NCI-H187 treated with DMSO at 0.1 percent for 48 hours (cell line): Measurements from ENCODE around the gene PSENEN.
"Not testable (repeated sequence)": the region's sequence is repeated elsewhere in the genome, so short reads cannot be mapped to it uniquely, and the experiment has no call there.

Experiments
- DNase-seq: peaks from one replicate; lab custom pipeline; 2025; lab: John Stamatoyannopoulos, UW

PSENEN gene

DNA sequence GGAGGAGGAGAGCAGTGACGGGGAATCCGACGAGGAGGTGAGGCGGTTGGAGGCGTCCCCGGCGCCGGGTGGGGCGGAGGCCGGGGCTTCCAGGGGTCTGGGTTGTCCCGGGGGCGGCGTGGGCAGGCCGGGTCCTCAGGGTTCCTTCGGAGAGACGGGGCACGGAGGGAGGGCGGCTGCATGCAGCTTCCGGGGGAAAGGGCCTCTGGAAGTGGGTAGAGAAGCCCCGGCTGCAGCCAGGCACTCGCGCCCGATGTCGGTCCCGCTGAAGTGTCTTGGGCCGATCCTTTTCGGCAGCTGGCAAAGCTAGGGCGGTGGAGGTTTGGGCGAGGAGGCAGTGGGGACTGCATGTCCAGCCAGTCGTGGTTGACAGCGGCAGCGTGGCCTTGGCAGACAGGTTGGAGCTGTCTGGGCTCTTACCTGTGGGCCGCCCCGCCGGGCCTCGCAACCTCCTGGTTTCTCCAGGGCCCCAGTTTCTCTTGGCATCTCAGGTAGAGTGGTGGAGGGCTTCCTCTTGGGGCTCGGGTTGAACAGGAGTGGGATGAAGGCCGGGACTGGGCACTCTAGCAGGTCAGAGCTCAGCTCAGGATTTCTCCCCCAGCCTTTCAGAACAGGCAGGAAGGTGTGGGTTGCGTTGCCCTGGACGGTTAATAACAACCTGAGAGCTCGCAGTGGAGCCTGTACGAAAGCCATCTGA, 27.0 kb upstream of the PSENEN start:
- DNase-seq, result no peak

DNA sequence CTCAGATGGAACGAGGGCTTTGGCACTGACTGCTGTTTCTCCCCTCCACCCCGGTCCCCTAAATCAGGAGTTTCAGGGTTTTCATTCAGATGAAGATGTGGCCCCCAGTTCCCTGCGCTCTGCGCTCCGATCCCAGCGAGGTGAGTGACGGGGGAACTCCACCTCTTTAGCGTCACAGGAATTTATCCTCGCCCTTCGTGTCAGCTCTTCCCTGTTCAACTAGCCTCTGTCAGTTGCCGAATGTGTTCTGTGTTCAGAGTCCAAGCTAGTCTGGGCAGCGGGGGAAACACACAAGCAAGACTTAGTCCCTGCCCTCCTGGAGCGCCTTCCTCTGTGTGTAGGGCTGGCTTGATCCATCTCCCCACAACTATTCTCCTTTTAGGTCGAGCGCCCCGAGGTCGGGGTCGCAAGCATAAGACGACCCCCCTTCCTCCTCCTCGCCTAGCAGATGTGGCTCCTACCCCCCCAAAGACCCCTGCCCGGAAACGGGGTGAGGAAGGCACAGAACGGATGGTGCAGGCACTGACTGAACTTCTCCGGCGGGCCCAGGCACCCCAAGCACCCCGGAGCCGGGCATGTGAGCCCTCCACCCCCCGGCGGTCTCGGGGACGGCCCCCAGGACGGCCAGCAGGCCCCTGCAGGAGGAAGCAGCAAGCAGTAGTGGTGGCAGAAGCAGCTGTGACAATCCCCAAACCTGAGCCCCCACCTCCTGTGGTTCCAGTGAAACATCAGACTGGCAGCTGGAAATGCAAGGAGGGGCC, 25.9 kb upstream of the PSENEN start:
- DNase-seq, result no peak

DNA sequence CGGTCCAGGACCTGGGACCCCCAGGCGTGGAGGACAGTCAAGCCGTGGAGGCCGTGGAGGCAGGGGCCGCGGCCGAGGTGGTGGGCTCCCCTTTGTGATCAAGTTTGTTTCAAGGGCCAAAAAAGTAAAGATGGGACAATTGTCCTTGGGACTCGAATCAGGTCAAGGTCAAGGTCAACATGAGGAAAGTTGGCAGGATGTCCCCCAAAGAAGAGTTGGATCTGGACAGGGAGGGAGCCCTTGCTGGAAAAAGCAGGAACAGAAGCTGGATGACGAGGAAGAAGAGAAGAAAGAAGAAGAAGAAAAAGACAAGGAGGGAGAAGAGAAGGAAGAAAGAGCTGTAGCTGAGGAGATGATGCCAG, 25.3 kb upstream of the PSENEN start:
- no peak for DNase-seq

DNA sequence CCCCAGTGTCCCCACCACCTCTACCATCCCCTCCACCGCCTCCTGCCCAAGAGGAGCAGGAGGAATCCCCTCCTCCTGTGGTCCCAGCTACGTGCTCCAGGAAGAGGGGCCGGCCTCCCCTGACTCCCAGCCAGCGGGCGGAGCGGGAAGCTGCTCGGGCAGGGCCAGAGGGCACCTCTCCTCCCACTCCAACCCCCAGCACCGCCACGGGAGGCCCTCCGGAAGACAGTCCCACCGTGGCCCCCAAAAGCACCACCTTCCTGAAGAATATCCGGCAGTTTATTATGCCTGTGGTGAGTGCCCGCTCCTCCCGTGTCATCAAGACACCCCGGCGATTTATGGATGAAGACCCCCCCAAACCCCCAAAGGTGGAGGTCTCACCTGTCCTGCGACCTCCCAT, 24.8 kb upstream of the PSENEN start:
- DNase-seq, result no peak

DNA sequence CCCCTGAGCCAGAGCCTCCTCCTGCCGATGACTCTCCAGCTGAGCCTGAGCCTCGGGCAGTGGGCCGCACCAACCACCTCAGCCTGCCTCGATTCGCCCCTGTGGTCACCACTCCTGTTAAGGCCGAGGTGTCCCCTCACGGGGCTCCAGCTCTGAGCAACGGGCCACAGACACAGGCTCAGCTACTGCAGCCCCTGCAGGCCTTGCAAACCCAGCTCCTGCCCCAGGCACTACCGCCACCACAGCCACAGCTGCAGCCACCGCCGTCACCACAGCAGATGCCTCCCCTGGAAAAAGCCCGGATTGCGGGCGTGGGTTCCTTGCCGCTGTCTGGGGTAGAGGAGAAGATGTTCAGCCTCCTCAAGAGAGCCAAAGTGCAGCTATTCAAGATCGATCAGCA, 24.1 kb upstream of the PSENEN start:
- no peak for DNase-seq

DNA sequence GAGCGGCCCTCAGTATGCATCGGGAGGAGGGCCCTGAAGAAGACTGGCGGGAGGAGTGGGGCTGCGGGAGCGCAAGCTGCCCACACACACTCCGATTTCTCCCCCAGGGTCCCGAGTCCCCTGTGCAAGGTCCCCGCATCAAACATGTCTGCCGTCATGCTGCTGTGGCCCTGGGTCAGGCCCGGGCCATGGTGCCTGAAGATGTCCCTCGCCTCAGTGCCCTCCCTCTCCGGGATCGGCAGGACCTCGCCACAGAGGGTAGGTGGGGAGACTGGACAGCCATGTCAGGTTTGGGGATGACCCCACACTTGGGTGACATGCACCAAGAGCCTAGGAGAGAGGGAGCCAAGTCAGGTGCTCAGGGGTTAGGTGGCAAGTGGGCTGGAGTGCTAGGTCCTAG, 23.0 kb upstream of the PSENEN start:
- DNase-seq, result no peak

DNA sequence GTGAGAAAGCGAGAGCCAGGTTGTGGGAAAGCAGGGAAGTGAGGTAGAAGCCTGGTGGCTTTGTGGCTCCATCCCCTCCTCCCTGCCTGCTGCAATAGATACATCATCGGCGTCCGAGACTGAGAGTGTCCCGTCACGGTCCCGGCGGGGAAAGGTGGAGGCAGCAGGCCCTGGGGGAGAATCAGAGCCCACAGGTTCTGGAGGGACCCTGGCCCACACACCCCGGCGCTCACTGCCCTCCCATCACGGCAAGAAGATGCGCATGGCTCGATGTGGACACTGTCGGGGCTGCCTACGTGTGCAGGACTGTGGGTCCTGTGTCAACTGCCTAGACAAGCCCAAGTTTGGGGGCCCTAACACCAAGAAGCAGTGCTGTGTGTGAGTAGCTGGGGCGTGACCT, 22.6 kb upstream of the PSENEN start:
- no peak for DNase-seq

DNA sequence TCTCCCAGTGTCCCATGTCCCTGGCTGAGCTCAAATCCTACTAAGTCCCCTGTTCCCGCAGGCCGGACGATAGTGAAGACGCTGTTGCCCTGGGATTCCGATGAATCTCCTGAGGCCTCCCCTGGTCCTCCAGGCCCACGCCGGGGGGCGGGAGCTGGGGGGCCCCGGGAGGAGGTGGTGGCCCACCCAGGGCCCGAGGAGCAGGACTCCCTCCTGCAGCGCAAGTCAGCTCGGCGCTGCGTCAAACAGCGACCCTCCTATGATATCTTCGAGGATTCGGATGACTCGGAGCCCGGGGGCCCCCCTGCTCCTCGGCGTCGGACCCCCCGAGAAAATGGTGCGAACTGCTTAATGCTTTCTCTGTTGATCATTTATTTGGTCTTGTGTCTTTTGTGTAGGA, 21.8 kb upstream of the PSENEN start:
- DNase-seq, result no peak

DNA sequence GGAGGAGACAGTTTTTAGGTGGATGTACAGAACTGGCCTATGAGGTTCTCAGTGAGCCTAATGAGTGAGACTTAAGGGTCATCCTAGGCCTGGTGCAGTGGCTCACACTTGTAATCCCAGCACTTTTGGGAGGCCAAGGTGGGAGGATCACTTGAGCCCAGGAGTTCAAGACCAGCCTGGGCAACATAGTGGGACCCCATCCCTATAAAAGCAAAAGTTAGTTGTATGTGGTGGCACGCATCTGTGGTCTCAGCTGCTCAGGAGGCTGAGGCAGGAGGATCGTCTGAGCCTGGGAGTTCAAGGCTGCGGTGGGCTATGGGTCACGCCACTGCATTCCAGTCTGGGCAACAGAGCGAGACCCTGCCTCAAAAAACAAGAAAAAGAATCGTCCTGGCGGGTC, 21.3 kb upstream of the PSENEN start:
- not testable (repeated sequence) for DNase-seq

DNA sequence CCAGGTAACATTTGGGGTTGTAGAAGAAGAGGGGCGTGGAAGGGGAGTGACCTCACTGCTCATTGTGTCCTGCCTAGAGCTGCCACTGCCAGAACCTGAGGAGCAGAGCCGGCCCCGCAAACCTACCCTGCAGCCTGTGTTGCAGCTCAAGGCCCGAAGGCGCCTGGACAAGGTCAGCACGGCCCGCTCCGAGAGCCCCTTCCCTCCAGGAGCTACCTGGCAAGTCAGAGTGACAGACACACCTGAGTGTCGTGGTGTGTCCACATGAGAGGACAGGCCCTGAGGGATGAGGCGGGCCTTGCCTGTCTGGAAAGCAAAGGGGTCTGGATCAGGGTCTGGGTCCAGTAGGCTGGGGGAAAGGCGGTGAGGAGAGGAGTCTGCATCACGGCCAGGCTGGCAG, 20.9 kb upstream of the PSENEN start:
- no peak for DNase-seq

DNA sequence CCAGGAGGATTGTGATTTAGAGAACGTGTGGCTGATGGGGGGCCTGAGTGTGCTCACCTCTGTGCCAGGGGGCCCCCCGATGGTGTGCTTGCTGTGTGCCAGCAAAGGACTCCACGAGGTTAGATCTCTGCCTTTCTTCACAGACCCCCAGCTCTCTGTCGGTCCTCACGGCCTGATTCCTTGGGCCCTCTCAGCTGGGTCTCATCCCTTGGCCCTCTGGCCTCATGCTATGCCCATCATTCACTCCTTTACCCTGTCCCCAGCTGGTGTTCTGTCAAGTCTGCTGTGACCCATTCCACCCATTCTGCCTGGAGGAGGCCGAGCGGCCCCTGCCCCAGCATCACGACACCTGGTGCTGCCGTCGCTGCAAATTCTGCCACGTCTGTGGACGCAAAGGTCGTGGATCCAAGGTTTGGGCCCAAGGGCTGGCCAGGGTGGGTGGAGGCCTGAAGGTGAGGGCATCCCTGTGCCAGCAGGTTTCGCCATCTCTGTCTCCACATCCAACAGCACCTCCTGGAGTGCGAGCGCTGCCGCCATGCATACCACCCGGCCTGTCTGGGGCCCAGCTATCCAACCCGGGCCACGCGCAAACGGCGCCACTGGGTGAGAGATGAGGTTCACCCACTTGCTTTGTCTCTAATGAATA, 20.1 kb upstream of the PSENEN start:
- DNase-seq, result no peak

DNA sequence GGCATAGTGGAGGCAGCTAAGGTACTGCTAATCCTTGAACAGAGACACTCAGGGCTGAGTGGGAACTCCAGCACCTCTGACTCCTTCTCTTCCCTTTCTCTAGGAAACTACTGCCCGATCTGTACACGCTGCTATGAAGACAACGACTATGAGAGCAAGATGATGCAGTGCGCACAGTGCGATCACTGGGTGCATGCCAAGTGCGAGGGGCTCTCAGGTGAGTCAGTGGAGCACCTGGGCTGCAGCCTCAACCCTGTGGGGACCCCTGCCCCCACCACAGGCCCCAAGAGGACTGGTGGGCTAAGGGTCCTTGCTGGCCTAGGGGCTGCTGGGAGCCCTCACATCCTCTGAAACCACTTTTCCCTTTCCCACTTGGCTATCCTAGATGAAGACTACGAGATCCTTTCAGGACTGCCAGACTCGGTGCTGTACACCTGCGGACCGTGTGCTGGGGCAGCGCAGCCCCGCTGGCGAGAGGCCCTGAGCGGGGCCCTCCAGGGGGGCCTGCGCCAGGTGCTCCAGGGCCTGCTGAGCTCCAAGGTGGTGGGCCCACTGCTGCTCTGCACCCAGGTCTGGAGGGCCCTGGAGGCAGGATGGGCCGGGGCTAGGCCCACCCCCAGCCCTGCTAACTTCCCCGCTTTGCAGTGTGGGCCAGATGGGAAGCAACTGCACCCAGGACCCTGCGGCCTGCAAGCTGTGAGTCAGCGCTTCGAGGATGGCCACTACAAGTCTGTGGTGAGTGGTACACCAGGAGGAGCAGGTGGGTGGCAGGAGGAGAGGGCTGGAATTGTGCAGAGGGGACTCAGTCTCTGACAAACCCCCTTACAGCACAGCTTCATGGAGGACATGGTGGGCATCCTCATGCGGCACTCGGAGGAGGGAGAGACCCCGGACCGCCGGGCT, 18.1 kb upstream of the PSENEN start:
- DNase-seq, result no peak

DNA sequence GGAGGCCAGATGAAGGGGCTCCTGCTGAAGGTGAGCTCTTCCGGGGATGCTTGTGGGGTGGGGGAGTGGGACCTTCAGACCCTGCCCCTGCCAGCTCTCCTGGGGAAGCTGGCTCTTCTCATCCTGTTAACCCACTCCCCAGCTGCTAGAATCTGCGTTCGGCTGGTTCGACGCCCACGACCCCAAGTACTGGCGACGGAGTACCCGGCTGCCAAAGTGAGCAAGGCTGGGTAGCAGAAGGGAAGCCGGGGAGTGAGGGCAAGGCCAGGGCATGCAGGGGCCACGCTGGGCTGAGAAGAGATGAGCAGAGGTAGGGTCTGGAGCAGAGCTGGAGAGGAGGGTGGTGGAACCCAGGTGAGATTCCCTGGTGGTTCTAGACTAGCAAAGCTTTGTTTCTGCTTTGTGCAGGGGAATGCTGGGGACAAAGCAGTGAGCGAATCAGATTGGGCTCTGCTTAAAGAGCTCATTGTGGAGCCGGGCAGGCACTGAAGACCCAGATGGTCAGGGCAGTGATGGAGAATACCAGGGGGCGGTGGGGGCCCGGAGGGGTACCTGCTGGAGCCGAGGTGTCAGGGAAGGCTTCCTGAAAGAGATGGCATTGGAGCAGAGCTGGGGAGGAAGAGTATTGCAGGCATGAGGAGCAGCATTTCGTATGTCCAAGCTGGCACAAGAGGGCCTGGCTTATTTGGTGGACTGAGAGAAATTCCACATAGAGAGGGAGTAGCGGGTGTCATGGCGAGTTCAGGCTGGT, 17.3 kb upstream of the PSENEN start:
- DNase-seq, result no peak

DNA sequence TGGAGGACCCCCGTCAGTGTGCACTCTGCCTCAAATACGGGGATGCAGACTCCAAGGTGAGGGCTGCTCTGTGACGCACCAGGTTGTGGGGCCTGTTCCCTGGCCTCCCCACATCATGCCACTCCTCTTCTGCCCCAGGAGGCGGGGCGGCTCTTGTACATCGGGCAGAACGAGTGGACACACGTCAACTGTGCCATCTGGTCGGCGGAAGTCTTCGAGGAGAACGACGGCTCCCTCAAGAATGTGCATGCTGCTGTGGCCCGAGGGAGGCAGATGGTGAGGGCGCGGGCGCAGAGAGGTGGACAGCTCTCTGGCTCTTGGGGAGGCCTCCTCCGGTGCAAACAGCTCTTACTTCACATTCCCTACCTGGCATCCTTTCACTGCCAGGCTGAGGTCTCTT, 16.4 kb upstream of the PSENEN start:
- no peak for DNase-seq

DNA sequence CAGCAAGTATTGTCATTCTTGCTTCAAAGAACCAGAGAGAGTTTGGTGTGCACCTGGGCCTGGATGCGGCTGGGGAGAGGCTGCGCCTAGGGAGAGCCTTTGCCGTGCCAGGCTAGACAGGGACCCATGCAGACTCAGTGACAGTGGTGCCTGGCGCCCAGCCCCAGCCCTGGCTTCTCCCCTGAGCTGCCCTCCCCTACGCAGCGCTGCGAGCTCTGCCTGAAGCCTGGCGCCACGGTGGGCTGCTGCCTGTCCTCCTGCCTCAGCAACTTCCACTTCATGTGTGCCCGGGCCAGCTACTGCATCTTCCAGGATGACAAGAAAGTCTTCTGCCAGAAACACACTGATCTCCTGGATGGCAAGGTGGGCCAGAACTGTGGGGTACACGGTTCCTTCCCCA, 15.7 kb upstream of the PSENEN start:
- no peak for DNase-seq

DNA sequence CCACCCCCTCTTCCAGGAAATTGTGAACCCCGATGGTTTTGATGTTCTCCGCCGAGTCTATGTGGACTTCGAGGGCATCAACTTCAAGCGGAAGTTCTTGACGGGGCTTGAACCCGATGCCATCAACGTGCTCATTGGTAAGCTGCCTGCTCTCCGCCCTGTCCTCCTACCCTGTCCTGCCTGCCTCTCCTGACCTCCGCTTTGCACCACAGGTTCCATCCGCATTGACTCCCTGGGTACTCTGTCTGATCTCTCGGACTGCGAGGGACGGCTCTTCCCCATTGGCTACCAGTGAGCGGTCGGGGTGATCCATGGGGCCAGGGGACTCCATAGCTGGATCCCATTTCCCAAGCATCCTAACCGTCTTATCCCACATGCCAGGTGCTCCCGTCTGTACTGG, 15.1 kb upstream of the PSENEN start:
- no peak for DNase-seq

DNA sequence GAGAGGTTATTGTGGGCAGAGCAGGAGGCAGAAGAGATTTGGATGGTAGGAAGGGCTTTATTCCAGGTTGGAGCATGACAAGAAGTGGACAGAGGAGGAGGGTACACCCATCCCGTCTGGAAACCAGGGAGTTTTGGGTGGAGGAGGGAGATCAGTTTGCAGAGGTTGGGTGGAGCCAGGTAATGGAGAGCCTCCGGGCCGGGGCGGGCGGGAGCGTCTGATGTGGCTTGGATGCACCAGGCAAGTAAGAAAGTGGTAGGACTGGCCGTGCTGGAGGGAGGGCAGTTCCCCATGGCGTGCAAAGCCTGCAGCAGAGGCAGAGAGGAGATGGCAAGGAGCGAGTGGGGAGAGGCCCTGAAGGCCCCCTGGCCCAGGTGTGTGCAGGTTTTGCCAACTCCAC, 14.1 kb upstream of the PSENEN start:
- DNase-seq, result no peak

DNA sequence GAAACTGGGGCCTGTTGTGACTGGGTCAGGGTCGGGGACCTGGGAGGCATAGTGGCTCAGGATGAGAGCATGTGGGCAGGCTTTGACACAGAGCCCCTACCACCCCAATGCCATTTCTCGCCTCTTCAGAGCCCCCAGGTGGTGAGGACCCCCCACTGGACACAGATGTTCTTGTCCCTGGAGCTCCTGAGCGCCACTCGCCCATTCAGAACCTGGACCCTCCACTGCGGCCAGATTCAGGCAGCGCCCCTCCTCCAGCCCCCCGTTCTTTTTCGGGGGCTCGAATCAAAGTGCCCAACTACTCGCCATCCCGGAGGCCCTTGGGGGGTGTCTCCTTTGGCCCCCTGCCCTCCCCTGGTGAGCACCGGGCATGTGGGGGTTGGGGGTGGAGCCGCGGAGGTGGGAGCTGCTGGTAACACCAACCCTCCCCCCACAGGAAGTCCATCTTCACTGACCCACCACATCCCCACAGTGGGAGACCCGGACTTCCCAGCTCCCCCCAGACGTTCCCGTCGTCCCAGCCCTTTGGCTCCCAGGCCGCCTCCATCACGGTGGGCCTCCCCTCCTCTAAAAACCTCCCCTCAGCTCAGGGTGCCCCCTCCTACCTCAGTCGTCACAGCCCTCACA, 13.6 kb upstream of the PSENEN start:
- DNase-seq, result no peak

DNA sequence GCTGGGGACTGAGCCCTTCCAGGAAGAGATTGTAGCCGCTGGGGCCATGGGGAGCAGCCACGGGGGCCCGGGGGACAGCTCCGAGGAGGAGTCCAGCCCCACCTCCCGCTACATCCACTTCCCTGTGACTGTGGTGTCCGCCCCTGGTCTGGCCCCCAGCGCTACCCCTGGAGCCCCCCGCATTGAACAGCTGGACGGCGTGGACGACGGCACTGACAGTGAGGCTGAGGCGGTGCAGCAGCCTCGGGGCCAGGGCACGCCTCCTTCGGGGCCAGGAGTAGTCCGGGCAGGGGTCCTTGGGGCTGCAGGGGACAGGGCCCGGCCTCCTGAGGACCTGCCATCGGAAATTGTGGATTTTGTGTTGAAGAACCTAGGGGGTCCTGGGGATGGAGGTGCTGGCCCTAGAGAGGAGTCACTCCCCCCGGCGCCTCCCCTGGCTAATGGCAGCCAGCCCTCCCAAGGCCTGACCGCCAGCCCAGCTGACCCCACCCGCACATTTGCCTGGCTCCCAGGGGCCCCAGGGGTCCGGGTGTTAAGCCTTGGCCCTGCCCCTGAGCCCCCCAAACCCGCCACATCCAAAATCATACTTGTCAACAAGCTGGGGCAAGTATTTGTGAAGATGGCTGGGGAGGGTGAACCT, 12.8 kb upstream of the PSENEN start:
- no peak for DNase-seq
